ENCODE data around the gene CNPY4. TPM values are rescaled to one million over a fixed set of nuclear protein-coding genes. Genes with fewer than 3 reads are reported as not detected.

The CNPY4 gene
- total RNA-seq, 2 experiments from 2014 or later = 22.5 to 25.6 TPM

- Histone ChIP-seq H3K27me3 (ENCODE audit: control insufficient read depth in 1 of 2, insufficient read depth in 2 of 2, low read length in 2 of 2) (no peaks in the 10 kb centered on the region), H3K4me1 (ENCODE audit: insufficient read depth, low read length) (peaks cover 6% of the 10 kb centered on the region), H3K36me3 (ENCODE audit: insufficient read depth, low read length) (peaks cover 59% of the 10 kb centered on the region), H3K27ac (ENCODE audit: low read depth in 1 of 2, low read length in 2 of 2) (no peak overlapping the region), H3K9me3 (ENCODE audit: control insufficient read depth in 1 of 2, insufficient read depth in 1 of 2, low read length in 2 of 2) (no peaks in the 10 kb centered on the region), H3K4me3 (ENCODE audit: low read length) (no peak overlapping the region)
- H3K4me3 Mint-ChIP-seq = no peak overlapping the region
- peaks cover 5% of the 10 kb centered on the region for H3K4me1 Mint-ChIP-seq (ENCODE audit: low read depth)
- intact Hi-C loops (cut with DNase I, micrococcal nuclease) = no loop called here
- ChIA-PET CTCF (no interaction called here), POLR2A (no interaction called here)
- no peak for ATAC-seq (ENCODE audit: poor library complexity)
- DNase-seq = no peak
- no peaks in the 10 kb centered on the region for H3K27me3 Mint-ChIP-seq
- TF ChIP-seq CTCF (IDR thresholded peaks at IDR 0.05) = no peak
- no peak overlapping the region for H3K27ac Mint-ChIP-seq
- H3K9me3 Mint-ChIP-seq = no peaks in the 10 kb centered on the region
- peaks cover 61% of the 10 kb centered on the region for H3K36me3 Mint-ChIP-seq (ENCODE audit: low read depth)
These were observed 12.2 kb upstream of the CNPY4 start for GRCh38 chr7:100107125-100107737.

GRCh38 chr7:100107890-100108289 is 11.5 kb upstream of the CNPY4 start:
- Histone ChIP-seq H3K27ac (ENCODE audit: low read depth in 1 of 2, low read length in 2 of 2) (no peak overlapping the region), H3K4me1 (ENCODE audit: insufficient read depth, low read length) (no peaks in the 10 kb centered on the region), H3K4me3 (ENCODE audit: low read length) (no peak overlapping the region), H3K36me3 (ENCODE audit: insufficient read depth, low read length) (peaks cover 64% of the 10 kb centered on the region), H3K27me3 (ENCODE audit: control insufficient read depth in 1 of 2, insufficient read depth in 2 of 2, low read length in 2 of 2) (no peaks in the 10 kb centered on the region), H3K9me3 (ENCODE audit: control insufficient read depth in 1 of 2, insufficient read depth in 1 of 2, low read length in 2 of 2) (no peaks in the 10 kb centered on the region)
- ChIA-PET POLR2A (no interaction called here), CTCF (no interaction called here)
- ATAC-seq (ENCODE audit: poor library complexity) (no peak), DNase-seq (no peak)
- Mint-ChIP-seq H3K27me3 (no peaks in the 10 kb centered on the region), H3K4me1 (ENCODE audit: low read depth) (no peaks in the 10 kb centered on the region), H3K27ac (no peak overlapping the region), H3K36me3 (ENCODE audit: low read depth) (peaks cover 67% of the 10 kb centered on the region), H3K9me3 (no peaks in the 10 kb centered on the region), H3K4me3 (no peak overlapping the region)
- intact Hi-C loops (cut with DNase I, micrococcal nuclease) = no loop called here
- TF ChIP-seq CTCF (IDR thresholded peaks at IDR 0.05) = no peak

GRCh38 chr7:100109521-100110163 is 9.8 kb upstream of the CNPY4 start:
- Histone ChIP-seq H3K4me1 (ENCODE audit: insufficient read depth, low read length) (no peaks in the 10 kb centered on the region), H3K4me3 (ENCODE audit: low read length) (no peak overlapping the region), H3K27me3 (ENCODE audit: control insufficient read depth in 1 of 2, insufficient read depth in 2 of 2, low read length in 2 of 2) (no peaks in the 10 kb centered on the region), H3K9me3 (ENCODE audit: control insufficient read depth in 1 of 2, insufficient read depth in 1 of 2, low read length in 2 of 2) (no peaks in the 10 kb centered on the region), H3K36me3 (ENCODE audit: insufficient read depth, low read length) (peaks cover 69% of the 10 kb centered on the region), H3K27ac (ENCODE audit: low read depth in 1 of 2, low read length in 2 of 2) (no peak overlapping the region)
- ATAC-seq (ENCODE audit: poor library complexity) (no peak), DNase-seq (no peak)
- Mint-ChIP-seq H3K9me3 (no peaks in the 10 kb centered on the region), H3K36me3 (ENCODE audit: low read depth) (peaks cover 79% of the 10 kb centered on the region), H3K27ac (peak overlapping the region; percentile 14), H3K4me1 (ENCODE audit: low read depth) (no peaks in the 10 kb centered on the region), H3K4me3 (no peak overlapping the region), H3K27me3 (no peaks in the 10 kb centered on the region)
- POLR2A ChIA-PET = interaction anchor here (1.7 kb wide), 1 partner anchor 8 kb away, joined by 3 read pairs; the partner anchor contains the start of gene AP4M1
- CTCF ChIA-PET = no interaction called here
- intact Hi-C loops (cut with DNase I, micrococcal nuclease) = no loop called here
- no peak for TF ChIP-seq CTCF (IDR thresholded peaks at IDR 0.05)

Data from CD4-positive, alpha-beta T cell (primary cell).